ENCODE data around the gene RBM28. TPM values are rescaled to one million over a fixed set of nuclear protein-coding genes. Genes with fewer than 3 reads are reported as not detected.

RBM28 gene
- total RNA-seq, 1 experiment from 2014 or later = 70.0 TPM

DNA sequence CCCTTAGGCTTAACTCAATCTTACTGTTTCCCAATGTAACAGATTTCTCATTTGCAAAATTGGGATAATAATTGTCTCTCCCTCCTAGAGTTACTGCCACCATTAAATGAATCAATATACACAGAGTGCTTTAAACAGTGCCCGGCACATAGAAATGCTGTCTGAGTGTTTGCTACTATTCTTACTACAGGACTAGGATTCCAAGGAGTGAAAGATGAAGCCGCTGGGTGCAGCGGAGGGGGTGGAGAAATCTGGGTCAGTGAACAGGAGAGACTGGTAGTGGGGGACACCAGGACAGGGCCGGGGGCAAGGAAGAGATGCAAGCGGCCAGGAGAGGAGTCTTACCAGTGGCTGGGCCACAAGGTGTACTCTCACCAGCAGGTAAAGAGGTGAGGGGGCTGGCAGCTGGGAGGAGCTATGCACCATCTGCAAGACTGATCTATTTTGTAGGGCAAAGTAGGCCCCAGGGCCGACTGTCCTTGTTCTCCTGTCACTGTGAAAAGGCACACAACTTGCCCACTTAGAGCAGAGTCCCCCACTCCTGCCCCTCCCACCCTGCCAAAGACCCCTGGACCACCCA, 36.3 kb upstream of the RBM28 start:
- Mint-ChIP-seq H3K27ac (0 out of 7 replicates have a peak overlapping the region, but pooled peaks of 1 of the 3 experiments have one; percentile 4), H3K9me3 (no peaks in the 10 kb centered on the region), H3K27me3 (ENCODE audit: low read depth) (peaks cover 25% of the 10 kb centered on the region), H3K4me3 (0 out of 5 replicates have a peak overlapping the region, but pooled peaks of 1 of the 2 experiments have one; percentile 1), H3K36me3 (ENCODE audit: insufficient read depth in 1 of 3, low read depth in 3 of 3) (no peaks in the 10 kb centered on the region), H3K4me1 (peaks cover 7 to 43% of the 10 kb centered on the region in 2 experiments)
- Histone ChIP-seq H3T11ph (ENCODE audit: low read length) (no peak overlapping the region), H2BK5ac (ENCODE audit: insufficient read length, low read length) (no peak overlapping the region), H3K4me2 (ENCODE audit: insufficient read depth, insufficient read length, low read length) (no peak overlapping the region), H3K4ac (ENCODE audit: low read depth, low read length) (no peak overlapping the region), H4K20me1 (ENCODE audit: control insufficient read depth, insufficient read depth, insufficient read length) (no peaks in the 10 kb centered on the region), H2BK120ac (ENCODE audit: low read depth, low read length, poor library complexity, severe bottlenecking) (no peak overlapping the region), H3K79me2 (ENCODE audit: insufficient read depth, low read length) (no peaks in the 10 kb centered on the region), H3K79me1 (ENCODE audit: insufficient read depth, low read depth, low read length, poor library complexity, severe bottlenecking) (no peaks in the 10 kb centered on the region), H3K27ac (ENCODE audit: insufficient read length, low read depth, low read length) (no peak overlapping the region), H2BK12ac (ENCODE audit: insufficient read length, low read depth, low read length) (no peak overlapping the region), H2AK5ac (ENCODE audit: insufficient read length, low read length) (no peak overlapping the region), H2AFZ (ENCODE audit: low read length) (no peak overlapping the region), H2BK15ac (ENCODE audit: low read depth, low read length) (no peak overlapping the region), H3K56ac (ENCODE audit: insufficient read length, low read depth, low read length) (no peak overlapping the region), H3K4me1 (ENCODE audit: insufficient read depth, low read length) (no peaks in the 10 kb centered on the region), H4K5ac (ENCODE audit: insufficient read length, low read depth, low read length) (no peak overlapping the region), H2BK20ac (ENCODE audit: low read depth, low read length, poor library complexity, severe bottlenecking) (no peak overlapping the region), H4K8ac (replicated peaks; ENCODE audit: insufficient read length, low read depth, low read length) (no peak overlapping the region), H3K9me3 (ENCODE audit: control insufficient read depth, low read depth, low read length) (no peaks in the 10 kb centered on the region), H3K9ac (ENCODE audit: extremely low read depth, insufficient read length, low read length) (no peak overlapping the region), H4K91ac (ENCODE audit: insufficient read length, low read depth, low read length) (no peak overlapping the region), H3K18ac (ENCODE audit: insufficient read length, low read depth, low read length) (no peak overlapping the region), H3K23ac (ENCODE audit: insufficient read length, low read depth, low read length) (no peak overlapping the region), H3K27me3 (ENCODE audit: insufficient read depth, low read length) (no peaks in the 10 kb centered on the region), H3K23me2 (ENCODE audit: insufficient read length, low read depth, low read length, poor library complexity, severe bottlenecking) (no peaks in the 10 kb centered on the region), H3K14ac (ENCODE audit: insufficient read depth, low read length) (0 out of 2 replicates have a peak overlapping the region, but pooled peaks have one; percentile 20)
- TF ChIP-seq, protein P1, sequence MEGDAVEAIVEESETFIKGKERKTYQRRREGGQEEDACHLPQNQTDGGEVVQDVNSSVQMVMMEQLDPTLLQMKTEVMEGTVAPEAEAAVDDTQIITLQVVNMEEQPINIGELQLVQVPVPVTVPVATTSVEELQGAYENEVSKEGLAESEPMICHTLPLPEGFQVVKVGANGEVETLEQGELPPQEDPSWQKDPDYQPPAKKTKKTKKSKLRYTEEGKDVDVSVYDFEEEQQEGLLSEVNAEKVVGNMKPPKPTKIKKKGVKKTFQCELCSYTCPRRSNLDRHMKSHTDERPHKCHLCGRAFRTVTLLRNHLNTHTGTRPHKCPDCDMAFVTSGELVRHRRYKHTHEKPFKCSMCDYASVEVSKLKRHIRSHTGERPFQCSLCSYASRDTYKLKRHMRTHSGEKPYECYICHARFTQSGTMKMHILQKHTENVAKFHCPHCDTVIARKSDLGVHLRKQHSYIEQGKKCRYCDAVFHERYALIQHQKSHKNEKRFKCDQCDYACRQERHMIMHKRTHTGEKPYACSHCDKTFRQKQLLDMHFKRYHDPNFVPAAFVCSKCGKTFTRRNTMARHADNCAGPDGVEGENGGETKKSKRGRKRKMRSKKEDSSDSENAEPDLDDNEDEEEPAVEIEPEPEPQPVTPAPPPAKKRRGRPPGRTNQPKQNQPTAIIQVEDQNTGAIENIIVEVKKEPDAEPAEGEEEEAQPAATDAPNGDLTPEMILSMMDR (conservative IDR thresholded peaks at IDR 0.05) = no peak
- no CpG with 5 or more reads among the region's 6 CpGs for WGBS (ENCODE audit: extremely low coverage, insufficient read length, low lambda C conversion rate)
- no peak for DNase-seq
